Measurements from ENCODE around the gene GLDC. TPM values are rescaled to one million over a fixed set of nuclear protein-coding genes. Genes with fewer than 3 reads are reported as not detected.

GLDC gene
- total and polyA plus RNA-seq, 5 donors from 2014 or later, result 0.25 to 0.38 (median 0.33) TPM; not detected in 2

- Mint-ChIP-seq H3K27ac (no peak overlapping the region), H3K4me3 (no peak overlapping the region), H3K36me3 (no peaks in the 10 kb centered on the region), H3K27me3 (peaks cover 28% of the 10 kb centered on the region), H3K4me1 (no peaks in the 10 kb centered on the region), H3K9me3 (no peaks in the 10 kb centered on the region)
- Histone ChIP-seq H3K4me1 (ENCODE audit: control insufficient read depth, insufficient read depth, low read length, poor library complexity, severe bottlenecking) (no peaks in the 10 kb centered on the region), H3K27me3 (ENCODE audit: control insufficient read depth, insufficient read depth, low read length) (peaks cover 6% of the 10 kb centered on the region), H3K9me3 (ENCODE audit: control insufficient read depth in 2 of 2, low read length in 2 of 2) (no peaks in the 10 kb centered on the region), H3K27ac (ENCODE audit: insufficient read depth, low read length, poor library complexity, severe bottlenecking) (no peak overlapping the region), H3K4me3 (ENCODE audit: low read depth, low read length) (no peak overlapping the region), H3K36me3 (ENCODE audit: control insufficient read depth, insufficient read depth, low read length) (no peaks in the 10 kb centered on the region)
- ATAC-seq (ENCODE audit: low read depth in 2 of 2) (no peak), DNase-seq (no peak)
These were observed 68.5 kb downstream of the GLDC start for GRCh38 chr9:6576987-6577386.

GRCh38 chr9:6575324-6576034 lies 70.0 kb downstream of the GLDC start:
- ATAC-seq (ENCODE audit: low read depth in 2 of 2), result no peak
- H3K9me3 Mint-ChIP-seq, result no peaks in the 10 kb centered on the region
- H3K27me3 Mint-ChIP-seq, result peaks cover 36% of the 10 kb centered on the region
- no peak overlapping the region for H3K4me3 Mint-ChIP-seq
- Histone ChIP-seq H3K4me1 (ENCODE audit: control insufficient read depth, insufficient read depth, low read length, poor library complexity, severe bottlenecking) (no peaks in the 10 kb centered on the region), H3K9me3 (ENCODE audit: control insufficient read depth in 2 of 2, low read length in 2 of 2) (no peaks in the 10 kb centered on the region), H3K36me3 (ENCODE audit: control insufficient read depth, insufficient read depth, low read length) (no peaks in the 10 kb centered on the region), H3K27me3 (ENCODE audit: control insufficient read depth, insufficient read depth, low read length) (peaks cover 8% of the 10 kb centered on the region), H3K4me3 (ENCODE audit: low read depth, low read length) (no peak overlapping the region), H3K27ac (ENCODE audit: insufficient read depth, low read length, poor library complexity, severe bottlenecking) (no peak overlapping the region)
- no peaks in the 10 kb centered on the region for H3K4me1 Mint-ChIP-seq
- no peaks in the 10 kb centered on the region for H3K36me3 Mint-ChIP-seq
- H3K27ac Mint-ChIP-seq, result no peak overlapping the region
- DNase-seq, result no peak

- ATAC-seq (ENCODE audit: low read depth in 2 of 2) (peak in 1 of 2 donors; percentile 45), DNase-seq (peak in 1 of 3 donors; percentile 60)
- H3K9me3 ChIP-seq (ENCODE audit: control insufficient read depth in 2 of 2, low read length in 2 of 2), result no peaks in the 10 kb centered on the region
- no peak overlapping the region for H3K27ac Mint-ChIP-seq
- no peak overlapping the region for H3K4me3 ChIP-seq (ENCODE audit: low read depth, low read length)
- H3K4me1 Mint-ChIP-seq, result no peaks in the 10 kb centered on the region
- peaks cover 2% of the 10 kb centered on the region for H3K27me3 ChIP-seq (ENCODE audit: control insufficient read depth, insufficient read depth, low read length)
- no peaks in the 10 kb centered on the region for H3K36me3 Mint-ChIP-seq
- no peaks in the 10 kb centered on the region for H3K4me1 ChIP-seq (ENCODE audit: control insufficient read depth, insufficient read depth, low read length, poor library complexity, severe bottlenecking)
- H3K36me3 ChIP-seq (ENCODE audit: control insufficient read depth, insufficient read depth, low read length), result no peaks in the 10 kb centered on the region
- H3K9me3 Mint-ChIP-seq, result peaks cover 0 to 1% (median 0%) of the 10 kb centered on the region in 7 donors
- peaks cover 18% of the 10 kb centered on the region for H3K27me3 Mint-ChIP-seq
- H3K4me3 Mint-ChIP-seq, result no peak overlapping the region
- H3K27ac ChIP-seq (ENCODE audit: insufficient read depth, low read length, poor library complexity, severe bottlenecking), result no peak overlapping the region
These were observed 78.4 kb downstream of the GLDC start for GRCh38 chr9:6567140-6567591.

GRCh38 chr9:6566409-6567139 lies 79.0 kb downstream of the GLDC start:
- Histone ChIP-seq H3K36me3 (ENCODE audit: control insufficient read depth, insufficient read depth, low read length) (no peaks in the 10 kb centered on the region), H3K27ac (ENCODE audit: insufficient read depth, low read length, poor library complexity, severe bottlenecking) (no peak overlapping the region), H3K4me3 (ENCODE audit: low read depth, low read length) (no peak overlapping the region), H3K27me3 (ENCODE audit: control insufficient read depth, insufficient read depth, low read length) (peaks cover 2% of the 10 kb centered on the region), H3K9me3 (ENCODE audit: control insufficient read depth in 2 of 2, low read length in 2 of 2) (no peaks in the 10 kb centered on the region), H3K4me1 (ENCODE audit: control insufficient read depth, insufficient read depth, low read length, poor library complexity, severe bottlenecking) (no peaks in the 10 kb centered on the region)
- H3K4me3 Mint-ChIP-seq, result no peak overlapping the region
- DNase-seq, result peak in 1 of 3 donors; percentile 52
- ATAC-seq (ENCODE audit: low read depth in 2 of 2), result peak in 1 of 2 donors; percentile 47
- peaks cover 0 to 1% (median 0%) of the 10 kb centered on the region in 7 donors for H3K9me3 Mint-ChIP-seq
- no peaks in the 10 kb centered on the region for H3K36me3 Mint-ChIP-seq
- H3K27ac Mint-ChIP-seq, result no peak overlapping the region
- no peaks in the 10 kb centered on the region for H3K4me1 Mint-ChIP-seq
- H3K27me3 Mint-ChIP-seq, result peaks cover 12% of the 10 kb centered on the region

GRCh38 chr9:6565312-6565711 lies 80.2 kb downstream of the GLDC start:
- peaks cover 0 to 1% (median 0%) of the 10 kb centered on the region in 7 donors for H3K9me3 Mint-ChIP-seq
- H3K4me3 Mint-ChIP-seq, result no peak overlapping the region
- H3K27ac ChIP-seq (ENCODE audit: insufficient read depth, low read length, poor library complexity, severe bottlenecking), result no peak overlapping the region
- H3K9me3 ChIP-seq (ENCODE audit: control insufficient read depth in 2 of 2, low read length in 2 of 2), result no peaks in the 10 kb centered on the region
- peaks cover 5% of the 10 kb centered on the region for H3K27me3 Mint-ChIP-seq
- no peaks in the 10 kb centered on the region for H3K27me3 ChIP-seq (ENCODE audit: control insufficient read depth, insufficient read depth, low read length)
- no peaks in the 10 kb centered on the region for H3K4me1 ChIP-seq (ENCODE audit: control insufficient read depth, insufficient read depth, low read length, poor library complexity, severe bottlenecking)
- H3K36me3 Mint-ChIP-seq, result no peaks in the 10 kb centered on the region
- no peak overlapping the region for H3K4me3 ChIP-seq (ENCODE audit: low read depth, low read length)
- no peaks in the 10 kb centered on the region for H3K4me1 Mint-ChIP-seq
- DNase-seq, result no peak
- H3K36me3 ChIP-seq (ENCODE audit: control insufficient read depth, insufficient read depth, low read length), result no peaks in the 10 kb centered on the region
- no peak for ATAC-seq (ENCODE audit: low read depth in 2 of 2)
- no peak overlapping the region for H3K27ac Mint-ChIP-seq

GRCh38 chr9:6564868-6565267 lies 80.7 kb downstream of the GLDC start:
- peaks cover 0 to 1% (median 0%) of the 10 kb centered on the region in 7 donors for H3K9me3 Mint-ChIP-seq
- no peak overlapping the region for H3K4me3 Mint-ChIP-seq
- no peak overlapping the region for H3K27ac ChIP-seq (ENCODE audit: insufficient read depth, low read length, poor library complexity, severe bottlenecking)
- no peaks in the 10 kb centered on the region for H3K4me1 Mint-ChIP-seq
- H3K4me3 ChIP-seq (ENCODE audit: low read depth, low read length), result no peak overlapping the region
- no peak for ATAC-seq (ENCODE audit: low read depth in 2 of 2)
- no peaks in the 10 kb centered on the region for H3K36me3 ChIP-seq (ENCODE audit: control insufficient read depth, insufficient read depth, low read length)
- DNase-seq, result no peak
- H3K36me3 Mint-ChIP-seq, result no peaks in the 10 kb centered on the region
- H3K27ac Mint-ChIP-seq, result no peak overlapping the region
- H3K4me1 ChIP-seq (ENCODE audit: control insufficient read depth, insufficient read depth, low read length, poor library complexity, severe bottlenecking), result no peaks in the 10 kb centered on the region
- H3K27me3 ChIP-seq (ENCODE audit: control insufficient read depth, insufficient read depth, low read length), result no peaks in the 10 kb centered on the region
- H3K9me3 ChIP-seq (ENCODE audit: control insufficient read depth in 2 of 2, low read length in 2 of 2), result no peaks in the 10 kb centered on the region
- H3K27me3 Mint-ChIP-seq, result peaks cover 5% of the 10 kb centered on the region

- H3K27me3 ChIP-seq (ENCODE audit: control insufficient read depth, insufficient read depth, low read length), result no peaks in the 10 kb centered on the region
- DNase-seq (no peak), ATAC-seq (ENCODE audit: low read depth in 2 of 2) (no peak)
- no peaks in the 10 kb centered on the region for H3K4me1 ChIP-seq (ENCODE audit: control insufficient read depth, insufficient read depth, low read length, poor library complexity, severe bottlenecking)
- no peak overlapping the region for H3K27ac Mint-ChIP-seq
- no peak overlapping the region for H3K4me3 ChIP-seq (ENCODE audit: low read depth, low read length)
- H3K36me3 Mint-ChIP-seq, result no peaks in the 10 kb centered on the region
- H3K27ac ChIP-seq (ENCODE audit: insufficient read depth, low read length, poor library complexity, severe bottlenecking), result no peak overlapping the region
- peaks cover 5% of the 10 kb centered on the region for H3K27me3 Mint-ChIP-seq
- no peak overlapping the region for H3K4me3 Mint-ChIP-seq
- H3K4me1 Mint-ChIP-seq, result no peaks in the 10 kb centered on the region
- H3K36me3 ChIP-seq (ENCODE audit: control insufficient read depth, insufficient read depth, low read length), result no peaks in the 10 kb centered on the region
- H3K9me3 ChIP-seq (ENCODE audit: control insufficient read depth in 2 of 2, low read length in 2 of 2), result no peaks in the 10 kb centered on the region
- H3K9me3 Mint-ChIP-seq, result no peaks in the 10 kb centered on the region
These were observed 81.2 kb downstream of the GLDC start for GRCh38 chr9:6564360-6564759.
